ENCODE data around the gene COL19A1.

COL19A1 gene

GRCh38 chr6:70236343-70236742 lies 370.0 kb downstream of the COL19A1 start:
- no peak for DNase-seq

GRCh38 chr6:70241031-70241430 lies 374.7 kb downstream of the COL19A1 start:
- peak in 1 of 2 experiments; percentile 7 for DNase-seq

GRCh38 chr6:70241991-70242420 lies 375.6 kb downstream of the COL19A1 start:
- peak in 1 of 2 experiments; percentile 34 for DNase-seq

GRCh38 chr6:70246118-70246517 lies 379.8 kb downstream of the COL19A1 start:
- DNase-seq = no peak

- DNase-seq = no peak
These were observed 386.2 kb downstream of the COL19A1 start for GRCh38 chr6:70252604-70253003.

- no peak for DNase-seq
These were observed 387.6 kb downstream of the COL19A1 start for GRCh38 chr6:70253923-70254322.

- no peak for DNase-seq
These were observed 388.4 kb downstream of the COL19A1 start for GRCh38 chr6:70254784-70255183.

GRCh38 chr6:70257768-70258273 lies 391.5 kb downstream of the COL19A1 start:
- DNase-seq = no peak

- DNase-seq = no peak
These were observed 392.1 kb downstream of the COL19A1 start for GRCh38 chr6:70258483-70258882.

Data from SHP77 (cell line).